Adipocyte (in vitro differentiated cells): ENCODE measurements around the gene PTH1R.
A peak's percentile ranks its signal among the peaks of the same experiment; 100 is the strongest.

Experiments
- DNase-seq: peaks from one replicate; pipeline ENCODE4 v3.0.0-alpha.2; 2015; ENCODE audit warnings: low read depth
- H3K27me3 ChIP-seq: replicated peaks from 2 replicates; pipeline ENCODE4 v1.7.0; 2013; ENCODE audit warnings: mild to moderate bottlenecking, low read length, moderate library complexity; ENCODE audit not compliant: control insufficient read depth, insufficient read depth
- H3K36me3 ChIP-seq: 2 replicates; pipeline ENCODE4 v1.7.0; 2013; ENCODE audit warnings: low read length, mild to moderate bottlenecking, moderate library complexity; ENCODE audit not compliant: control insufficient read depth, insufficient read depth, severe bottlenecking
- H3K4me1 ChIP-seq: 2 replicates; pipeline ENCODE4 v1.7.0; 2013; ENCODE audit warnings: mild to moderate bottlenecking, low read length, moderate library complexity; ENCODE audit not compliant: control insufficient read depth, insufficient read depth
- H3K4me3 ChIP-seq: 2 replicates; pipeline ENCODE4 v1.7.0; 2013; ENCODE audit warnings: mild to moderate bottlenecking, low read length, moderate library complexity
- H3K9ac ChIP-seq: 2 replicates; pipeline ENCODE4 v1.7.0; 2013; ENCODE audit warnings: mild to moderate bottlenecking, low read length, moderate library complexity
- H3K9me3 ChIP-seq: 2 replicates; pipeline ENCODE4 v1.7.0; 2013; ENCODE audit warnings: mild to moderate bottlenecking, low read length, moderate library complexity; ENCODE audit not compliant: control insufficient read depth

Gene PTH1R

DNA sequence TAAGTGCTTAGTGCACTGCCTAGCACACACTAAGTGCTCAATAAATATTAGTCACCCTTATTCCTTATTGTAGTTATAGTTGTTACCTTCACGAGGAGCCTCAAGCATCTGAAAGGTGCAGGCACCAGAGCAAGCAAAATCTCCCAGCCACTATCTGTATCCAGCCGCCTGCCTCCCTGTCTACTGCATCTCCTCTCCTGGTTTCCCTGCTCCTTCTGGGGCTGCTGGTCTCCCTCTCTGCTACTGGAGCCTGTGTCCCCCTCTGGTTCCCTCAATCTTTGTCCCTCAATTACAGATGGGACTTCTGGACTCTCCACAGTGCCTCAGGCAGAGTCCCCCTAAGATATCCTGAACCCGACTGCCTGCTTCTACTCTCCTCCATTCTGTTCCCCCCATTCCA, 33.1 kb upstream of the PTH1R start:
- Histone ChIP-seq H3K4me3 (no peak overlapping the region), H3K27me3 (no peaks in the 10 kb centered on the region), H3K9ac (no peak overlapping the region), H3K9me3 (peaks cover 33% of the 10 kb centered on the region), H3K36me3 (no peaks in the 10 kb centered on the region), H3K4me1 (peaks cover 41% of the 10 kb centered on the region)
- DNase-seq: no peak

- Histone ChIP-seq H3K4me3 (peak overlapping the region; percentile 73), H3K27me3 (no peaks in the 10 kb centered on the region), H3K36me3 (no peaks in the 10 kb centered on the region), H3K9ac (peak overlapping the region; percentile 82), H3K4me1 (peaks cover 46% of the 10 kb centered on the region), H3K9me3 (peaks cover 32% of the 10 kb centered on the region)
- DNase-seq: no peak
Measured at GRCh38 chr3:46844881-46845312, 32.6 kb upstream of the PTH1R start.

GRCh38 chr3:46845397-46845859, 32.1 kb upstream of the PTH1R start:
- H3K4me1 ChIP-seq: peaks cover 47% of the 10 kb centered on the region
- H3K4me3 ChIP-seq: peak overlapping the region; percentile 73
- H3K9ac ChIP-seq: peak overlapping the region; percentile 82
- peaks cover 27% of the 10 kb centered on the region for H3K9me3 ChIP-seq
- no peaks in the 10 kb centered on the region for H3K27me3 ChIP-seq
- no peaks in the 10 kb centered on the region for H3K36me3 ChIP-seq
- DNase-seq: peak; percentile 87

DNA sequence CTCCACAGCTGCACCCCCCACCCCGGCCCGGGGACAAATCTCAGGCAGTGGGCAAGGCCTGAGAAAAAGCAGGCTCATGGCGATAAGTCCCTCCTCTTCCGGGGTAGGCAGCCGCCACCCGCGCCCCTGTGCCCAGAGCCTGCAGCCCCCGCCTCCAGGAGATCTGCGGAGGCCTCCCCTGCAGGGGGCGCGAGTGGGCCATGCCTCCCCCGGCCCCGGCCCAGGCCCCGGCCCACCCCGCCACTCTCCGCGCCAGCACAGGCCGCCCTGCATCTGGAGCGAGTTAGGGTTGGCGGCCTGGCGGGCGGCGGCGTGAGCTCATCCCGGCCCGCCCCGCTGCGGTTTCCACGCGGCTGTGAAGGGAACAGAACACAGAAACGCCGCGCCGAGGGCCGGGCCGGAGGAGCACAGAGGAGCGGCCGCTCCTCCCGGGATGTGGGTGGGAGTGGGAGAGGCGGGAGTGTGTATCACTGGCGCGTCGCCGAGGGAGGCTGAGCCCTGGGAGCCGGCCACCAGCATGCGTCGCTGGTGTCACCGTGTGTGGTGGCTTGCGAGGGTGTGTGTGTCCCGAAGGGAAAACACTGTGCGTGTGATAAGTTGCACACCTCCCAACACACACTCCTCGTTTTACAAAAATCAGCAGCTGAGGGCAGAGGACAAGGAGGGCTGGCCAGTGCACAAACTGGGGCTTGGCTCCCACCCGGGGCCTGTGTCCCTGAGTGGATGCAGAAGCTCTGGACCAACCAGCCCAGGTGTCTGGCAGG, 31.5 kb upstream of the PTH1R start:
- H3K36me3 ChIP-seq: no peaks in the 10 kb centered on the region
- H3K9ac ChIP-seq: peak overlapping the region; percentile 82
- peak; percentile 95 for DNase-seq
- peaks cover 47% of the 10 kb centered on the region for H3K4me1 ChIP-seq
- peak overlapping the region; percentile 73 for H3K4me3 ChIP-seq
- H3K9me3 ChIP-seq: peaks cover 20% of the 10 kb centered on the region
- no peaks in the 10 kb centered on the region for H3K27me3 ChIP-seq

DNA sequence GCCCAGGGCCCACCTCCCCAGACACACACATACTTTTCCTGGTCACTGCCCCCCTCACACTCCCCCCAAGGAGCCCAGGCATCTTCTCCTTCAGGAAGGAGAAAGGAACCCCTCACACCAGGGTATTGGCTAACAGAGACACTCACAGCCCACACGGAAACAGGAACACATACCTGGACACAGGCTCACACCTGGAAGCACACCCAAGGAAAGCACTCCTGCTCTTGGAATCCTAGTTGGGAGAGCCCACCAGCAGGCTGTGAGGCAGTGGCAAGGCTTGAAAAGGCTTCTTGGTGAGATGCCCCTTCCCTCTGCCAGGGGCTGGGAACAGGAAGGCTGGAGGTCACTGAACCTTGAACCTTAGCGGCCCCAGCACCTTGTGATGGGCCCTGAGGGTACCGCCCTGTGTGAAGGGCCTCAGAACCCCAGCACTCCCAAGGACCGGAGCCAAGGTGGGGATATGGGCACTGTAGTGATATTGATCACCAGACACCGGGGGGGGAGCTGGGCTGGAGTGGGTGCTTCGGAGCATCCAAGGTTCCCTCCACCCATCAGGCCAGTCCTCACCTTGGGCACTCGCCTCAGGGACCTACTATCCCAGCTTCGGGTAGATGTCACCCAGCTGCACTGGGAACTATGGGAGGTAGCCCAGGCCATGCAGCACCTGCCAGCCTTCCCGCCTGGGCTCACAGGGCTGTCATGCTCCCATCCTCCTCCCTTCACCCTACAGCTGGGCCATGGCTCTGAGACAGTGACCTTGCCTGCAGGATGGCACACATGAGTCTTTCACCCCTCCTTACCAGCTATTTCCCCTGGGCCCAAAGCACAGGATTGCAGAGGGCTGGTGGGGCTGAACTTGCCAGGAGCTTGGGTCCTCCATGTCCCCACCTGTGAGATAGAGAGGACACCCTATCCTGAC, 30.6 kb upstream of the PTH1R start:
- peaks cover 12% of the 10 kb centered on the region for H3K9me3 ChIP-seq
- peak overlapping the region; percentile 82 for H3K9ac ChIP-seq
- no peak for DNase-seq
- peak overlapping the region; percentile 73 for H3K4me3 ChIP-seq
- H3K27me3 ChIP-seq: no peaks in the 10 kb centered on the region
- H3K36me3 ChIP-seq: no peaks in the 10 kb centered on the region
- peaks cover 47% of the 10 kb centered on the region for H3K4me1 ChIP-seq

- DNase-seq: no peak
- H3K4me1 ChIP-seq: peaks cover 47% of the 10 kb centered on the region
- H3K27me3 ChIP-seq: no peaks in the 10 kb centered on the region
- H3K4me3 ChIP-seq: no peak overlapping the region
- H3K9ac ChIP-seq: no peak overlapping the region
- no peaks in the 10 kb centered on the region for H3K36me3 ChIP-seq
- H3K9me3 ChIP-seq: peaks cover 4% of the 10 kb centered on the region
Measured at GRCh38 chr3:46847744-46848143, 29.8 kb upstream of the PTH1R start.

- no peaks in the 10 kb centered on the region for H3K9me3 ChIP-seq
- H3K4me3 ChIP-seq: no peak overlapping the region
- no peaks in the 10 kb centered on the region for H3K27me3 ChIP-seq
- no peak overlapping the region for H3K9ac ChIP-seq
- no peaks in the 10 kb centered on the region for H3K36me3 ChIP-seq
- H3K4me1 ChIP-seq: peaks cover 47% of the 10 kb centered on the region
- peak; percentile 27 for DNase-seq
Measured at GRCh38 chr3:46848271-46849044, 29.1 kb upstream of the PTH1R start.

GRCh38 chr3:46849045-46849631, 28.4 kb upstream of the PTH1R start:
- Histone ChIP-seq H3K4me1 (peaks cover 47% of the 10 kb centered on the region), H3K36me3 (no peaks in the 10 kb centered on the region), H3K9me3 (no peaks in the 10 kb centered on the region), H3K9ac (no peak overlapping the region), H3K4me3 (no peak overlapping the region), H3K27me3 (no peaks in the 10 kb centered on the region)
- DNase-seq: no peak

DNA sequence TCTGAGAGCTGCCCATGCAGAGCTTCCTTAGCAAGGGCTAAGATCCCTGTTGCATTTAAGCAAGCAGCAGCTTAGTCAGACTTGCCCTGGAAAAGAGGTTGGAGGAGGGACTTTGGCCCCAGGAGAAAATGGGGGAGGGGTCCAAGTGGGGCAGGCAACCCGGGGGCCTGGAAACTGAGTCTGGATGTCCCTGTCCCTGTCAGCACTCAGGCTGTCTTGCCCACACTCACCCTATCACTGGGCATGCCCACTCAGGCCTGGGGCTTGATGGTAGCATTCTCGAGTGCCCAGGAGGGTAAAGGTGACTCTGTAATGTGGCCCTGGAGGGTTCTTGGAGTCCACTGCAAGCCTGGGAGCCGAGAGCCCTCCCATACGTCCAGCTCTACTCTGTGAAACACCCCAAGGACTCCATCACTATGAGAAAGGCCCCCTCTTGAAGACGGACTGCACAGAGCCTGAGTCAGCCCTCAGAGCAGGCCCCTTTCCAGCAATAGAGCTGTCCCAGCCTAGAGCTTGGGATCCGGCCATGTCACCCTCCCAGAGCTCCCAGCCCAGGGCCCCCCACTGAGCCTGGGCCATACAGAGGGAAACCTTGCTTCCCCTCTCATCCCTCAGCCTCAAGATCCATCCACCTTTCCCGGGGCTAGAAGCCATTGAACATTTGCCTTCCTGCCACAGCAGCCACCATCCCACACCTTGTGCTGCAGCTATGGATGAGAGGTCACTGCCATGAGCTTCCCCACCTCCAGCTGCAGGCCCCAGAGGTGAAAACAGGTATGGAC, 27.6 kb upstream of the PTH1R start:
- no peak overlapping the region for H3K9ac ChIP-seq
- H3K36me3 ChIP-seq: no peaks in the 10 kb centered on the region
- no peak for DNase-seq
- no peak overlapping the region for H3K4me3 ChIP-seq
- no peaks in the 10 kb centered on the region for H3K27me3 ChIP-seq
- H3K4me1 ChIP-seq: peaks cover 47% of the 10 kb centered on the region
- no peaks in the 10 kb centered on the region for H3K9me3 ChIP-seq

GRCh38 chr3:46850468-46850779, 27.1 kb upstream of the PTH1R start:
- Histone ChIP-seq H3K9me3 (no peaks in the 10 kb centered on the region), H3K36me3 (no peaks in the 10 kb centered on the region), H3K9ac (no peak overlapping the region), H3K4me1 (peaks cover 41% of the 10 kb centered on the region), H3K4me3 (no peak overlapping the region), H3K27me3 (no peaks in the 10 kb centered on the region)
- DNase-seq: no peak
